ENCODE results near the gene KIF1A.

KIF1A gene

GRCh38 chr2:240819858-240820606 is at the start of gene KIF1A:
TSS of gene KIF1A (minus strand) at chr2:240820219. CDS start at chr2:240797752, 22,467 bp downstream.
- no peak for DNase-seq

GRCh38 chr2:240869109-240869955 is 49.3 kb upstream of the KIF1A start:
- DNase-seq, result no peak

GRCh38 chr2:240868286-240869108 is 48.5 kb upstream of the KIF1A start, which contains the start of gene AGXT:
TSS of gene AGXT (plus strand) at chr2:240868824. CDS start at chr2:240868866, 42 bp downstream.
- no peak for DNase-seq

GRCh38 chr2:240865391-240865790 is 45.4 kb upstream of the KIF1A start:
- DNase-seq, result no peak

GRCh38 chr2:240864475-240864874 is 44.5 kb upstream of the KIF1A start:
- DNase-seq, result no peak

- DNase-seq, result no peak
These were observed 41.5 kb upstream of the KIF1A start for GRCh38 chr2:240861547-240861946.

- DNase-seq, result no peak
These were observed 38.9 kb upstream of the KIF1A start for GRCh38 chr2:240858871-240859270.

- no peak for DNase-seq
These were observed 38.3 kb upstream of the KIF1A start for GRCh38 chr2:240858321-240858720.

- no peak for DNase-seq
These were observed 37.3 kb upstream of the KIF1A start for GRCh38 chr2:240857039-240858008.

- no peak for DNase-seq
These were observed 36.3 kb upstream of the KIF1A start for GRCh38 chr2:240856151-240856980.

- no peak for DNase-seq
These were observed 35.7 kb upstream of the KIF1A start for GRCh38 chr2:240855670-240856069.

GRCh38 chr2:240852671-240853314 is 32.8 kb upstream of the KIF1A start:
- DNase-seq, result no peak

- DNase-seq, result peak; percentile 70
These were observed 31.3 kb upstream of the KIF1A start for GRCh38 chr2:240851078-240851991.

- DNase-seq, result no peak
These were observed 30.7 kb upstream of the KIF1A start for GRCh38 chr2:240850756-240851077.

- no peak for DNase-seq
These were observed 30.0 kb upstream of the KIF1A start for GRCh38 chr2:240850026-240850425.

GRCh38 chr2:240848900-240849680 is 29.1 kb upstream of the KIF1A start:
- no peak for DNase-seq

GRCh38 chr2:240847817-240848216 is 27.8 kb upstream of the KIF1A start:
- no peak for DNase-seq

GRCh38 chr2:240846873-240847595 is 27.0 kb upstream of the KIF1A start:
- DNase-seq, result no peak

Measured in CD4-positive, alpha-beta T cell treated with Interleukin-4 for 4 hours (primary cell).